Measurements from ENCODE around the gene SH3RF3. TPM values are rescaled to one million over a fixed set of nuclear protein-coding genes. Genes with fewer than 3 reads are reported as not detected.
"Not testable (repeated sequence)": the region's sequence is repeated elsewhere in the genome, so short reads cannot be mapped to it uniquely, and the experiment has no call there.

The SH3RF3 gene
- total RNA-seq, 1 donor from 2014 or later: under 0.01 TPM

DNA sequence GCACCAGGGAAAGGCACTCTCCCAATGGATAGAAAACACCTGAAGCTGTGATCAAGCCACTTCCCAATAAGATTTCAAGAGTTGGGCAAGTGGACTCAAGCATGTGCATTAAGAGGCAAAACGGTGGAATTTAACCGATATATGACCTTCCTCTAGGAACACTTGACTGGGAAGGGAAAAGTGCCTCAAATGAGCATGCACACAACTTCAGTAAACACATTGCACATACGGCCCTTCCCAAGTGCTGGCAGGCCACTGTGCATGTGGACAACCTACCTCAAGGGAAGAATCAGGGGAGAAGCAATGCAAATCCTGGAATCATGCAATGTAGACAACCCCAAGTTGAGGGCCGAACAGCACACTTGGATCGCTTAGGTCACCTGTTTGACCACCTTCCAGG lies 23.9 kb upstream of the SH3RF3 start:
- Histone ChIP-seq H3K4me3 (ENCODE audit: low read depth, low read length) (no peak overlapping the region), H3K36me3 (ENCODE audit: control insufficient read depth, insufficient read depth, low read length) (no peaks in the 10 kb centered on the region), H3K27me3 (ENCODE audit: control insufficient read depth, insufficient read depth, low read length) (no peaks in the 10 kb centered on the region)
- DNase-seq (ENCODE audit: low read depth): no peak
- TF ChIP-seq, protein P1, sequence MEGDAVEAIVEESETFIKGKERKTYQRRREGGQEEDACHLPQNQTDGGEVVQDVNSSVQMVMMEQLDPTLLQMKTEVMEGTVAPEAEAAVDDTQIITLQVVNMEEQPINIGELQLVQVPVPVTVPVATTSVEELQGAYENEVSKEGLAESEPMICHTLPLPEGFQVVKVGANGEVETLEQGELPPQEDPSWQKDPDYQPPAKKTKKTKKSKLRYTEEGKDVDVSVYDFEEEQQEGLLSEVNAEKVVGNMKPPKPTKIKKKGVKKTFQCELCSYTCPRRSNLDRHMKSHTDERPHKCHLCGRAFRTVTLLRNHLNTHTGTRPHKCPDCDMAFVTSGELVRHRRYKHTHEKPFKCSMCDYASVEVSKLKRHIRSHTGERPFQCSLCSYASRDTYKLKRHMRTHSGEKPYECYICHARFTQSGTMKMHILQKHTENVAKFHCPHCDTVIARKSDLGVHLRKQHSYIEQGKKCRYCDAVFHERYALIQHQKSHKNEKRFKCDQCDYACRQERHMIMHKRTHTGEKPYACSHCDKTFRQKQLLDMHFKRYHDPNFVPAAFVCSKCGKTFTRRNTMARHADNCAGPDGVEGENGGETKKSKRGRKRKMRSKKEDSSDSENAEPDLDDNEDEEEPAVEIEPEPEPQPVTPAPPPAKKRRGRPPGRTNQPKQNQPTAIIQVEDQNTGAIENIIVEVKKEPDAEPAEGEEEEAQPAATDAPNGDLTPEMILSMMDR (IDR thresholded peaks at IDR 0.05; ENCODE audit: insufficient read depth, low read length, severe bottlenecking): no peak
- FAIRE-seq: no peak

DNA sequence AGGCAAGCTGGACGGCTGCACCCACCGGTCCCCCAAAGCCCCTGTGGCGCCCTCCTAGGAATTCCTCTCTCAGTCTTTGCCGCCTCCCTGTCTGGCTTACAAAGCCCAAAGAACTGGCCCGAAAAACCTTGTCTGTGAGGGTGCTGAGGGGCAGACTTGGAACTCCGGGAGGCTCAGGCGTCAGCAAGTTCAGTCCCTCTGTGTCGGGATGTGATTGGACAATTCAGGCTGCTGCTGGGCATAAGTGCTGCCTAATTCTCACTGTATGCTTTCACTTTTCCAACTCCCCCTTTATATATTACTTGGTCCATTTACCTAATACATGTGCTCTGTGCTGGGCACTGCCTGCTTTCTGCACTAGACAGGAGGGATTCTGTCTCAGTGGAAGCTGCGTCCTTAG lies 20.3 kb upstream of the SH3RF3 start:
- no peak for FAIRE-seq
- no peak overlapping the region for H3K4me3 ChIP-seq (ENCODE audit: low read depth, low read length)
- DNase-seq (ENCODE audit: low read depth): no peak
- H3K36me3 ChIP-seq (ENCODE audit: control insufficient read depth, insufficient read depth, low read length): no peaks in the 10 kb centered on the region
- TF ChIP-seq, protein P1 (IDR thresholded peaks at IDR 0.05; ENCODE audit: insufficient read depth, low read length, severe bottlenecking): no peak
- H3K27me3 ChIP-seq (ENCODE audit: control insufficient read depth, insufficient read depth, low read length): no peaks in the 10 kb centered on the region

DNA sequence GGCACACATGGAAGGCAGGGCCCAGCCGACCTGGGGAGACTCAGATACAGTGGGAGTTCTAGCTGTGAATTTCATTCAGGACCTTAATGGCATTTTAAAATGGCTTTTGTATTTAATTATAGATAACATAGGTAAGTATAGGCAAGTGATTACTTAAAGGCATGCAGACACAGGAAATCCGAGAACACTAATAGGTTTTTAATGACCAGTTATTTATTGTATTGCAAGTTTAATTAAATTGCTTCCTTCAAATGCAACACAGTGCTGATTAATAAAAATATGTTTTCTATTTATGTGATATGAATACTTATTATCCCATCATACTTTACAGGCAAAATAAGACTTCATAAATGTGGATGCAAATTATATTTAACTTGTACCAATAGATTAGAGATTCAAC lies 19.7 kb upstream of the SH3RF3 start:
- FAIRE-seq (no peak), DNase-seq (ENCODE audit: low read depth) (no peak)
- no peaks in the 10 kb centered on the region for H3K36me3 ChIP-seq (ENCODE audit: control insufficient read depth, insufficient read depth, low read length)

DNA sequence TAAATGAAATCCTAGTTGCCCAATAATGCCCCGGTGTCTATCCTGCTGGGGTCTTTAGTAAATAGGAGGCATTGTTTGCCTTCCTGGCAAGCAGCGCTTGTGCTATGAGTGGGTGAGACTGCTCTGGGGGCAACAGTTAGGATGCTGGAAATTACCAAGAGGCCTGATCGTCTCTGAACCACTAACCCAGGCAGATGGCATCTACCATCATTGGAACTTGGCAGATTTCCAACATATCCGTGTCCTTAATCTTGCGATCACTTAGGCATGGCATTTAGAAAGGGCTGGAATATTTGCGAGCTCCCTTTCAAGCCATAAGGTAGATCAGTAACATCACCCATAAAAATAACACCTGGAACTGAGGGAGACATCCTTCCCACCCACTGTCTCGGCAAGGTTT lies 18.8 kb upstream of the SH3RF3 start:
- FAIRE-seq: no peak
- Histone ChIP-seq H3K4me3 (ENCODE audit: low read depth, low read length) (no peak overlapping the region), H3K36me3 (ENCODE audit: control insufficient read depth, insufficient read depth, low read length) (no peaks in the 10 kb centered on the region), H3K27me3 (ENCODE audit: control insufficient read depth, insufficient read depth, low read length) (no peaks in the 10 kb centered on the region)
- no peak for DNase-seq (ENCODE audit: low read depth)
- TF ChIP-seq, protein P1 (IDR thresholded peaks at IDR 0.05; ENCODE audit: insufficient read depth, low read length, severe bottlenecking): no peak

More for the DNA sequence above, 19.7 kb upstream of the SH3RF3 start:
- Histone ChIP-seq H3K27me3 (ENCODE audit: control insufficient read depth, insufficient read depth, low read length) (no peaks in the 10 kb centered on the region), H3K4me3 (ENCODE audit: low read depth, low read length) (no peak overlapping the region)
- TF ChIP-seq, protein P1 (IDR thresholded peaks at IDR 0.05; ENCODE audit: insufficient read depth, low read length, severe bottlenecking): no peak

DNA sequence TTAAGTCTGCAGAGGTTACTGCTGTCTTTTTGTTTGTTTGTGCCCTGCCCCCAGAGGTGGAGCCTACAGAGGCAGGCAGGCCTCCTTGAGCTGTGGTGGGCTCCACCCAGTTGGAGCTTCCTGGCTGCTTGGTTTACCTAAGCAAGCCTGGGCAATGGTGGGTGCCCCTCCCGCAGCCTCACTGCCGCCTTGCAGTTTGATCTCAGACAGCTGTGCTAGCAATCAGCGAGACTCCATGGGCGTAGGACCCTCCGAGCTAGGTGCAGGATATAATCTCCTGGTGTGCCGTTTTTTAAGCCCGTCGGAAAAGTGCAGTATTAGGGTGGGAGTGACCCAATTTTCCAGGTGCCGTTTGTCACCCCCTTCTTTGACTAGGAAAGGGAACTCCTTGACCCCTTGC lies 11.8 kb upstream of the SH3RF3 start:
- DNase-seq (ENCODE audit: low read depth); FAIRE-seq; H3K36me3 ChIP-seq (ENCODE audit: control insufficient read depth, insufficient read depth, low read length); H3K4me3 ChIP-seq (ENCODE audit: low read depth, low read length); H3K27me3 ChIP-seq (ENCODE audit: control insufficient read depth, insufficient read depth, low read length): not testable (repeated sequence)

DNA sequence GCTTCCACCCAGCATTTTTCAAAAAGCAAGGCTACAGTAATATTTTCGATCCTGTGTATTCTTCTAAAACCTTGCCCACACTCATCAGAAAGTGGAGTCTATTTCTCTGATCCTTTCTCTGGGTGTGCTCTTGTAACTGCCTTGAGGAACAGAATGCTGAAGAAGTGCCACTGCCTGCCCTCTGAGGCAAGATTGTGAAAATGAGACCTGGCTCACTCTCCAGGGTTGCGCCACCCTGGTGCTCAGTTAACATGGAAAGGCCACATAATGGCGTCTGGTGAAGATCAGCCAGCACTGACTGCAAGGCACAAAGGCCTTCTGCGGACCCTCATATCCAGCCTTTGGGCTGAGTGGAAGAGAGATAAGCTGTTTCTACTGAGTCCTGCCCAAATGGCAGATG lies 11.2 kb upstream of the SH3RF3 start:
- FAIRE-seq: no peak
- no peak for DNase-seq (ENCODE audit: low read depth)
- TF ChIP-seq, protein P1 (IDR thresholded peaks at IDR 0.05; ENCODE audit: insufficient read depth, low read length, severe bottlenecking): no peak

More for the DNA sequence above, 11.2 kb upstream of the SH3RF3 start:
- Histone ChIP-seq H3K36me3 (ENCODE audit: control insufficient read depth, insufficient read depth, low read length) (no peaks in the 10 kb centered on the region), H3K27me3 (ENCODE audit: control insufficient read depth, insufficient read depth, low read length) (peaks cover 4% of the 10 kb centered on the region), H3K4me3 (ENCODE audit: low read depth, low read length) (no peak overlapping the region)

All from bronchial epithelial cell (primary cell).